ENCODE data around the gene CYP8B1. TPM values are rescaled to one million over a fixed set of nuclear protein-coding genes. Genes with fewer than 3 reads are reported as not detected.
"Not testable (repeated sequence)": the region's sequence is repeated elsewhere in the genome, so short reads cannot be mapped to it uniquely, and the experiment has no call there.

CYP8B1 gene
- total RNA-seq, 3 donors from 2014 or later, result 0.05 to 0.10 (median 0.05) TPM

DNA sequence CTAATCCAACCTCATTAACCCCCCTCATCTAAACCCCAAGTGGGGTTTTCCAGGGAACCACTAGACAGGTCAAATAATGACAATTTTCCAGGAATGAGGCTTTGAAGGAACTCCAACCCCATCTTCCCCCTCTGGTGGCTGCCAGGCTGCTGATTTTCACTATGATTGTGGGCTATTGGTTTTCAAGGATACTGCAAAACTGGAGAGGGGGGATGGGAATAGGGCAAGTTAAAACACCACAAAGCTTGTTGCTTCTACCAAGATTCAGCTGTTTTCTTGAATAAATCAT is 19.8 kb upstream of the CYP8B1 start:
- H3K4me3 Mint-ChIP-seq, result no peak overlapping the region
- H3K36me3 Mint-ChIP-seq (ENCODE audit: insufficient read depth), result no peaks in the 10 kb centered on the region
- no peak for DNase-seq
- no peaks in the 10 kb centered on the region for H3K9me3 Mint-ChIP-seq
- H3K4me1 Mint-ChIP-seq (ENCODE audit: low read depth), result no peaks in the 10 kb centered on the region
- no peak for ATAC-seq
- peaks cover 7% of the 10 kb centered on the region for H3K27me3 Mint-ChIP-seq (ENCODE audit: low read depth)

GRCh38 chr3:42894698-42895579 is 19.3 kb upstream of the CYP8B1 start:
- H3K27me3 Mint-ChIP-seq (ENCODE audit: low read depth), result peaks cover 6% of the 10 kb centered on the region
- ATAC-seq (no peak), DNase-seq (no peak)
- no peaks in the 10 kb centered on the region for H3K36me3 Mint-ChIP-seq (ENCODE audit: insufficient read depth)
- no peaks in the 10 kb centered on the region for H3K4me1 Mint-ChIP-seq (ENCODE audit: low read depth)
- no peak overlapping the region for H3K4me3 Mint-ChIP-seq
- no peaks in the 10 kb centered on the region for H3K9me3 Mint-ChIP-seq

DNA sequence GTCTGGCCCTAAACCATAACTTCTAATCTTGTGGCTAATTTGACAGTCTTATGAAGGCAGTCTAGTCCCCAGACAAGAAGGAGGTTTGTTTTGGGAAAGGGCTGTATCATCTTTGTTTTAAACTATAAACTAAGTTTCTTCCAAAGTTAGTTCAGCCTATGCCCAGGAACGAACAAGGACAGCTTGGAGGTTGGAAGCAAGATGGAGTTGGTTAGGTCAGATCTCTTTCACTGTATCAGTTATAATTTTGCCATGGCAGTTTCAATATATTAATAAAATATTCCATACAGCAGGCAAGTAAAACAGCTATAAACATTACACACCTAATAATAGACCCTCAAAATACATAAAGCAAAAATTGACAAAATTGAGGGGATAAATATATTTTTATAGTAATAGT is 17.1 kb upstream of the CYP8B1 start:
- Mint-ChIP-seq H3K4me3 (no peak overlapping the region), H3K9me3 (no peaks in the 10 kb centered on the region), H3K27me3 (ENCODE audit: low read depth) (peaks cover 12% of the 10 kb centered on the region), H3K36me3 (ENCODE audit: insufficient read depth) (no peaks in the 10 kb centered on the region), H3K4me1 (ENCODE audit: low read depth) (no peaks in the 10 kb centered on the region)
- DNase-seq (no peak), ATAC-seq (no peak)

DNA sequence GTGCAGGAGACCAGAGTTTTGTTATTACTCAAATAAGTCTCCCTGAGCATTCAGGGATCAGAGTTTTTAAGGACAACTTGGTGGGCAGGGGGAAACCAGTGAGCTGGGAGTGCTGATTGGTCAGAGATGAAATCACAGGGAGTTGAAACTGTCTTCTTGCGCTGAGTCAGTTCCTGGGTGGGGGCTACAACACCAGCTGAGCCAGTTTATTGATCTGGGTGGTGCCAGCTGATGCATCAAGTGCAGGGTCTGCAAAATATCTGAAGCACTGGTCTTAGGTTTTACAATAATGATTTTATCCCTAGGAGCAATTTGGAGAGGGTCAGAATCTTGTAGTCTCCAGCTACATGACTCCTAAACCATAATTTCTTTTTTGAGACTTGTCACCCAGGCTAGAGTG is 16.5 kb upstream of the CYP8B1 start:
- H3K27me3 Mint-ChIP-seq (ENCODE audit: low read depth), result peaks cover 15% of the 10 kb centered on the region
- H3K4me3 Mint-ChIP-seq, result no peak overlapping the region
- ATAC-seq (no peak), DNase-seq (no peak)
- H3K36me3 Mint-ChIP-seq (ENCODE audit: insufficient read depth), result no peaks in the 10 kb centered on the region
- no peaks in the 10 kb centered on the region for H3K9me3 Mint-ChIP-seq
- H3K4me1 Mint-ChIP-seq (ENCODE audit: low read depth), result no peaks in the 10 kb centered on the region

DNA sequence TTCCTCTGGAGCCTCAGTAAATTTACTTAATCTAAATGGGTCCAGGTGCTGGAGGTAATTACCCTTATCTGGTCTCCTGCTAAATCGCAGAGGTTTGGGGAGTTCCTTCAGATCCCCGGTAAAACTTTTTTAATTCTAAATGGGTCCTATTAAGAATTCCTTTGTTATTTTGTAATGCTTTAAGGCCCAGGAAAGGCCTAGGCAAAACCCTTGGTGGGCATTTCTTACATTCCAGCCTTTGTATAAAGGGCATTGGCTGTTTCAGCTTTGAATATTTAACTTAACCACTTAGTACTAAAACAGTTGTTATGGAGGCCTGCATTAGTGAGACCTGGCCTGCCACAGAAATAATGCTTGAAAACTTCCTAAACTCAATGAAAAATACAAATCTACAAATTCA is 15.4 kb upstream of the CYP8B1 start:
- ATAC-seq (no peak), DNase-seq (no peak)
- Mint-ChIP-seq H3K4me3 (no peak overlapping the region), H3K4me1 (ENCODE audit: low read depth) (no peaks in the 10 kb centered on the region), H3K27me3 (ENCODE audit: low read depth) (peaks cover 17% of the 10 kb centered on the region), H3K36me3 (ENCODE audit: insufficient read depth) (no peaks in the 10 kb centered on the region), H3K9me3 (no peaks in the 10 kb centered on the region)

DNA sequence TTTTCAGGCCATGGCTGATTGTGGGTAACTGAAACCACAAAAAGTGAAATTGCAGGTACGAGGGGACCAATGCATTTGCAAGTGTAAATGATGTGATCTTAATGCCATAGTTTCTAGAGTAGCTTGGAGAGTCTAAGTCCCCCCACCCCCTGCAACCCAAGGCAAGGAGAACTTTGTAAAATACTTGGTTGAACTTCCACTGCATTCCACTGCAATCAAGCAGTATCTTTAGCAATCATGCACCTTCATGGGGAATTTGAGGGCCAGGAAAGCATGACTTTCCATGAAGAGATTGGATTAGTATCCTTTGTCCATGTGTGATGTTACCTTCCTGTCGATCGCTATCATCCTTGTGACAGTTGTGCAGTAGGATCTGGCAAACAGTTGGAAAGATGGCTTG is 11.4 kb upstream of the CYP8B1 start:
- no peak overlapping the region for H3K4me3 Mint-ChIP-seq
- no peaks in the 10 kb centered on the region for H3K9me3 Mint-ChIP-seq
- no peak for ATAC-seq
- H3K27me3 Mint-ChIP-seq (ENCODE audit: low read depth), result peaks cover 17% of the 10 kb centered on the region
- H3K36me3 Mint-ChIP-seq (ENCODE audit: insufficient read depth), result no peaks in the 10 kb centered on the region
- DNase-seq, result no peak
- H3K4me1 Mint-ChIP-seq (ENCODE audit: low read depth), result no peaks in the 10 kb centered on the region

DNA sequence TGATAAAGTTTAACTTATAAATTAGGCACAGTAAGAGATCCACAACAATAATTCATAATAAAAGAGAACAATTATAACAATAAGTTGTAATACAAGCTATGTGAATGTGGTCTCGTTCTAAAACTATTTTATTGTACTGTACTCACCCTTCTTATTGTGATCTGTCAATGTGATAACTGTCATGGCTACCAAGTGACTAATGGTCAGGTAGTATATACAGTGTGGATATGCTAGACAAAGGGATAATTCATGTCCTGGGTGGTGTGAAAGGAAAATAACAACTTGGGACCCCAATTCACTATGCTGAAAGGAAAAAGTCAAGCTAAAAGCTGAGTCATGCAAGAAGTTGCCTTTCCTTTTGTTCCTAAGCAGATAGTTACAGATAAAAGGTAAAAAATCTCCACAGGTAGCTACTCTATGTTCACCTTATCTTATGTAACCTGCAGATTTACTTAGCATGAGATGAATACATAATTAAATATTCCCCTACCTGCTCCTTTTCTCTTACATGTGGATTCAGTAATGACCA is 10.7 kb upstream of the CYP8B1 start:
- ATAC-seq (no peak), DNase-seq (no peak)
- Mint-ChIP-seq H3K4me3 (no peak overlapping the region), H3K36me3 (ENCODE audit: insufficient read depth) (no peaks in the 10 kb centered on the region), H3K9me3 (no peaks in the 10 kb centered on the region), H3K27me3 (ENCODE audit: low read depth) (peaks cover 12% of the 10 kb centered on the region), H3K4me1 (ENCODE audit: low read depth) (peaks cover 2% of the 10 kb centered on the region)

- Mint-ChIP-seq H3K4me1 (ENCODE audit: low read depth) (peaks cover 10% of the 10 kb centered on the region), H3K36me3 (ENCODE audit: insufficient read depth) (no peaks in the 10 kb centered on the region), H3K4me3 (no peak overlapping the region), H3K27me3 (ENCODE audit: low read depth) (peaks cover 12% of the 10 kb centered on the region), H3K9me3 (no peaks in the 10 kb centered on the region)
- ATAC-seq (no peak), DNase-seq (no peak)
Measured at GRCh38 chr3:42884324-42884723, 8.6 kb upstream of the CYP8B1 start.

GRCh38 chr3:42883251-42883930 is 7.7 kb upstream of the CYP8B1 start:
- H3K4me1 Mint-ChIP-seq (ENCODE audit: low read depth); H3K36me3 Mint-ChIP-seq (ENCODE audit: insufficient read depth); H3K4me3 Mint-ChIP-seq; H3K9me3 Mint-ChIP-seq; ATAC-seq; H3K27me3 Mint-ChIP-seq (ENCODE audit: low read depth); DNase-seq: not testable (repeated sequence)

DNA sequence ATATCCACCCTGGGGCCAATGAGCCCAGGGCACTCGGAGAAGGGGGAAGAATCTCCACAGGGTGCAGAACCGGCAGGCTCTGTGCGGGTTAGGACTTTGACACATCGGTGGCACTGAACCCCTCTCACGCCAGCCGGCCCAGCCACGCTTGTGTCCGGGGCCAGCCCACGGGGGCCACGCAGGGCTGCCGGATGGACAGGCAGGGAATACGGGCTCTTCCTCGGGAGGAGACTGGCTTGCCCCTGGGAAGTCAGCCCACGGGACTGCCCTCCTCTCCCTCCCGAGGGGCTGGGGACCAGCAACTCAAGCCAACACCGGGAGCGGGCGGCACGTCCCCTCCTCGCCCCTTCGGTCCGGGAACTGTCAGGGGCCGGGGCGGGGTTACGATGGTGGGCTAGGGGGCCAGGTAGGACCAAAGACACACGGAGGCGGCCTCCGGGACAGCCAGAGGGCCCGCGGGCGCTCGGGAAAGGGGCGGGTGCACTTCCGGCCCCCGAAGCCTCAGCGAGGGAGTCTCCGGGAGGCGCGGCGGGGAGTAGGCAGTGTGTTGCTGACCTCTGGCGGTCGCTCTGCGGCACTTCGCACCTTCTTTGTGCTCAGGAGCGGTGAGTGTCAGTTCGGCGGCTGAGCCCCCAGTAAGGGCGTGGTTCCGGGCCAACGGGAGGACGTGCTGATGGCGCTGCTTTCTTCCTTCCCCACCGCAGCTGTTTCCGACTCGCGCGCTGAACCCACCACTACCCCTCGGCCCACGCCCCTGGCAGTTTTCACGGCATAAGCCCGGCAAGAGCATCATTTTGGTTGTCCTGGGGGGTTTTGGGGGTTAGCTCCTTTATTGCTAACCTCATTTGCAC is 5.1 kb upstream of the CYP8B1 start:
- peak; percentile 82 for DNase-seq
- no peaks in the 10 kb centered on the region for H3K36me3 Mint-ChIP-seq (ENCODE audit: insufficient read depth)
- no peaks in the 10 kb centered on the region for H3K9me3 Mint-ChIP-seq
- H3K4me3 Mint-ChIP-seq, result peak overlapping the region; percentile 83
- H3K4me1 Mint-ChIP-seq (ENCODE audit: low read depth), result peaks cover 10% of the 10 kb centered on the region
- H3K27me3 Mint-ChIP-seq (ENCODE audit: low read depth), result no peaks in the 10 kb centered on the region
- ATAC-seq, result peak; percentile 99 to 100

DNA sequence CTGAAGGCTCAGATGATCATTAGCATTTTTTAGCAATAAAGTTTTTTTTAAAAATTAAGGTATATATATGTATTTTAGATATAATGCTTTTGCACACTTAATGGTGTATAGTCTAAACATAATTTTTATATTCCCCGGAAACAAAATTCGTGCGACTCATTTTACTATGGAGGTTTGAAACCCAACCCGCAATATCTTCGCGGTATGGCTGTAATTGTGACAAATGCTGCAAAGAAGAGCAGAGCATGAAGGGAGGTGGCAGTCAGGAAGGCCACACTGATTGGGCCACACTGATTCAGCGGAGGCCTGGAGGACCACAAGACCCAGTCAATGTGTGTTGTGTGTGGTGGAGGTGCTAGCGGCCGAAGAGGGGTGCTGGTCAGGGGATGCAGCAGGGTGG is 4.5 kb upstream of the CYP8B1 start:
- DNase-seq (no peak), ATAC-seq (no peak)
- Mint-ChIP-seq H3K4me1 (ENCODE audit: low read depth) (peaks cover 10% of the 10 kb centered on the region), H3K9me3 (no peaks in the 10 kb centered on the region), H3K36me3 (ENCODE audit: insufficient read depth) (no peaks in the 10 kb centered on the region), H3K4me3 (peak overlapping the region; percentile 83), H3K27me3 (ENCODE audit: low read depth) (no peaks in the 10 kb centered on the region)

DNA sequence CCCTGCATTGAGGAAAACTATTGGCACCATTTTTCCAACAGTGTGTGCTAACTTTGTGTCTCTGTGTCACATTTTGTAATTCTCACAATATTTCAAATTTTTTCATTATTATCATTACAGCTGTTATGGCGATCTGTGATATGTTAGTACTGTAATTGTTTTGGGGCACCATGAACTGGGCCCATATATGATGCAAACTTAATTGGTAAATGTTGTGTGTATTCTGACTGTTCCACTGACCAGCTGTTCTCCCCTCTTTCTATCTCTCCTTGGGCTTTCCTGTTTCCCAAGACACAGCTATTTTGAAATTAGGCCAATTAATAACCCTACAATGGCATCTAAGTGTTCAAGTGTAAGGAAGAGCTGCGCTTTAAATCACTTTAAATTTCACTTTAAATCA is 2.2 kb upstream of the CYP8B1 start:
- ATAC-seq (no peak), DNase-seq (no peak)
- Mint-ChIP-seq H3K9me3 (no peaks in the 10 kb centered on the region), H3K36me3 (ENCODE audit: insufficient read depth) (no peaks in the 10 kb centered on the region), H3K27me3 (ENCODE audit: low read depth) (no peaks in the 10 kb centered on the region), H3K4me1 (ENCODE audit: low read depth) (peaks cover 10% of the 10 kb centered on the region), H3K4me3 (no peak overlapping the region)

DNA sequence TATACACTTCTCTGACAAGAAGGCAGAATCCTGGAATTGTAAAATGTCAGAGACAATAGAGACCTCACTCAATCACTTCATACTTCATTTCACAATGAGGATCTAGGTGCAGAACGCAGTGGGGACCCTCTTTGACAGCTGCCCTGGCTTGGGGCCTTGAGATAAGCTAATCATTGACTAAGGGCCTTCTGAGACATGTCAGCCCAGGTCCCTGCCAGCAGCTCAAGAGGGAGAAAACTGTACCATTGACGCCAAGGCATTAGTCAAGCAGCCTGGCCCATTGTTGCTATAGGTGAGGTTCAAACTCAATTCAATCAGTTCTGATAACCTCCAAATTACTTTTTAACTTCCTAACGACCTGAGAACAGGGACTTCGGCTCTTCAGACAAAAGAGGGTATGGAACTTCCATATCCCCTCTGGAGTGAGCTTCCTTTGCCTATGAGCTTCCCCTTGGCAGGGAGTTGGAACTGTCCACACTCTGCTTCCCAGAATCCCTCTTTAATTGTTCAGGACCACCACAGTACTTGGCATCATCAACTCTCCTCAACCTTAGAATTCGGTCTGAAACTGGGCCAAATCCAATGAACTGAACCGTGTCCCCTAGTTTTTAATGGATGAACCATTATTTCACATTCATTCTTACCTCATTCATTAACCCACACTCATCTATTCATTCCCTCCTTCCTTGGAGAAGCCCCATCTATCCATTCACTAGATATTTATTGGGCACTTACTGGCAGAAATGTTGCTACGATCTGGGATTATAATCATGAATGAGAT is 1.5 kb upstream of the CYP8B1 start:
- Mint-ChIP-seq H3K4me1 (ENCODE audit: low read depth) (peaks cover 10% of the 10 kb centered on the region), H3K9me3 (no peaks in the 10 kb centered on the region), H3K36me3 (ENCODE audit: insufficient read depth) (no peaks in the 10 kb centered on the region), H3K4me3 (no peak overlapping the region), H3K27me3 (ENCODE audit: low read depth) (no peaks in the 10 kb centered on the region)
- ATAC-seq (no peak), DNase-seq (no peak)

- Mint-ChIP-seq H3K4me3 (no peak overlapping the region), H3K4me1 (ENCODE audit: low read depth) (peaks cover 8% of the 10 kb centered on the region), H3K9me3 (no peaks in the 10 kb centered on the region), H3K27me3 (ENCODE audit: low read depth) (no peaks in the 10 kb centered on the region), H3K36me3 (ENCODE audit: insufficient read depth) (no peaks in the 10 kb centered on the region)
- DNase-seq, result no peak
- no peak for ATAC-seq
Measured at GRCh38 chr3:42876401-42876800, 722 bp upstream of the CYP8B1 start.

All from activated T-cell treated with anti-CD3 and anti-CD28 coated beads, Interleukin-2, amount 50 U/mL, for 4 hours (primary cell).